ENCODE results near the gene PCBP3.

DNA sequence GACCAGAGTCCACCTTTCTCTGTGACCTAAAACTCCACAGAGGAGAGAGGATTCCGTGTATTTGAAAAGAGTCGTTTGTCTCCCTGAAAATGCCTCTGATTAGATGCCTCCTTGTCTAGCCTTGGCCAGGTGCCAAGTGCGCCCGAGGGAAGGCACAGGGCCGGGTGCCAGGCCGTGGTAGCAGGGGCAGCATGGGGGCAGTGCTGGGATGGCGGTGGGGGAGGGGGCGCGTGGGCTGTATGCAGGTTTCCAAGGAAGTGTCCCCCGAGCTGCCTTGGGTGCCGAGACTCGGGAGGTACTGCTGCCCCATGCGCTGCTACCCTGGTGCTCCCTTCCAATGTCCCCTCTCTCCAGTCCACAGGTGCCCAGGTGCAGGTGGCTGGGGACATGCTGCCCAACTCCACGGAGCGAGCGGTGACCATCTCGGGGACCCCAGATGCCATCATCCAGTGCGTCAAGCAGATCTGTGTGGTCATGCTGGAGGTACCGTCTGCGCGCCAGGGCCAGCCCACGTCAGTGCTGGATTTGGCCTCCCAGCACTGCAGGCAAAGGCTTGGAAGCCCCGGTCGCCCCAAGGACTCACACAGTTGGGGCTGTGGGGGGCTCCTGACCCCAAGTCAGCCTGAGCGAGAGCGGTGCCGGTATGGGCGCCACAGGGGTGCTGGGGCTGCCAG, 267.2 kb downstream of the PCBP3 start:
- TF ChIP-seq, protein P1, sequence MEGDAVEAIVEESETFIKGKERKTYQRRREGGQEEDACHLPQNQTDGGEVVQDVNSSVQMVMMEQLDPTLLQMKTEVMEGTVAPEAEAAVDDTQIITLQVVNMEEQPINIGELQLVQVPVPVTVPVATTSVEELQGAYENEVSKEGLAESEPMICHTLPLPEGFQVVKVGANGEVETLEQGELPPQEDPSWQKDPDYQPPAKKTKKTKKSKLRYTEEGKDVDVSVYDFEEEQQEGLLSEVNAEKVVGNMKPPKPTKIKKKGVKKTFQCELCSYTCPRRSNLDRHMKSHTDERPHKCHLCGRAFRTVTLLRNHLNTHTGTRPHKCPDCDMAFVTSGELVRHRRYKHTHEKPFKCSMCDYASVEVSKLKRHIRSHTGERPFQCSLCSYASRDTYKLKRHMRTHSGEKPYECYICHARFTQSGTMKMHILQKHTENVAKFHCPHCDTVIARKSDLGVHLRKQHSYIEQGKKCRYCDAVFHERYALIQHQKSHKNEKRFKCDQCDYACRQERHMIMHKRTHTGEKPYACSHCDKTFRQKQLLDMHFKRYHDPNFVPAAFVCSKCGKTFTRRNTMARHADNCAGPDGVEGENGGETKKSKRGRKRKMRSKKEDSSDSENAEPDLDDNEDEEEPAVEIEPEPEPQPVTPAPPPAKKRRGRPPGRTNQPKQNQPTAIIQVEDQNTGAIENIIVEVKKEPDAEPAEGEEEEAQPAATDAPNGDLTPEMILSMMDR (IDR thresholded peaks at IDR 0.05), result no peak
- no peak for TF ChIP-seq POLR2A (IDR thresholded peaks at IDR 0.05)

Measured in lower leg skin (tissue), 3 donors.